Spleen (tissue), 11 donors: ENCODE data around the gene FKBP1C. TPM values are rescaled to one million over a fixed set of nuclear protein-coding genes. Genes with fewer than 3 reads are reported as not detected.

Experiments
- DNase-seq: peaks from one replicate; pipeline ENCODE4 v3.0.0-alpha.2; 2020
- H3K27ac ChIP-seq, 8 donors: fragments of 200-600 bp; sonication (generic) in 7 of 8; 1 replicate in 4 of 8; 2 replicates in 4 of 8; pipeline versions ENCODE4 v1.5.0 to v1.8.0; 2016 to 2021; ENCODE audit warnings: inconsistent platforms in 4 of 8, mild to moderate bottlenecking in 4 of 8, moderate library complexity in 1 of 8
- H3K27me3 ChIP-seq, 7 donors: fragments of 200-600 bp; sonication (generic) in 6 of 7; replicated peaks in 1 of 7; 1 replicate in 4 of 7; 2 replicates in 3 of 7; pipeline versions ENCODE4 v1.5.0 to v1.8.0; 2016 to 2021; ENCODE audit warnings: inconsistent platforms in 3 of 7, mild to moderate bottlenecking in 1 of 7
- H3K36me3 ChIP-seq, 6 donors: fragments of 200-600 bp; sonication (generic) in 5 of 6; 1 replicate in 4 of 6; 2 replicates in 2 of 6; pipeline versions ENCODE4 v1.5.0 to v1.8.0; 2016 to 2021; ENCODE audit warnings: inconsistent platforms in 2 of 6
- H3K4me1 ChIP-seq, 6 donors: fragments of 200-600 bp; sonication (generic) in 5 of 6; 1 replicate in 3 of 6; 2 replicates in 3 of 6; pipeline versions ENCODE4 v1.5.0 to v1.8.0; 2016 to 2021; ENCODE audit warnings: inconsistent platforms in 3 of 6
- H3K4me3 ChIP-seq, 8 donors: fragments of 200-600 bp; sonication (generic) in 7 of 8; 1 replicate in 4 of 8; 2 replicates in 4 of 8; pipeline versions ENCODE4 v1.5.0 to v1.8.0; 2016 to 2021; ENCODE audit warnings: inconsistent platforms in 4 of 8, mild to moderate bottlenecking in 4 of 8, moderate library complexity in 2 of 8
- H3K9me3 ChIP-seq, 8 donors: fragments of 200-600 bp; sonication (generic) in 7 of 8; 1 replicate in 4 of 8; 2 replicates in 4 of 8; pipeline versions ENCODE4 v1.5.0 to v1.8.0; 2016 to 2021; ENCODE audit warnings: inconsistent platforms in 4 of 8
- CTCF ChIP-seq, 11 experiments: fragments of 200-600 bp in 7 of 11; fragments of 450-650 bp in 4 of 11; sonication (generic) in 4 of 11; IDR thresholded peaks in 8 of 11; conservative IDR thresholded peaks in 3 of 11; 1 replicate in 7 of 11; 2 replicates in 4 of 11; pipeline versions ENCODE4 v1.4.0 to v1.8.0; 2016 to 2021; ENCODE audit warnings: antibody characterized with exemption in 11 of 11, inconsistent platforms in 4 of 11, mild to moderate bottlenecking in 1 of 11
- POLR2A ChIP-seq, 3 donors: fragments of 450-650 bp; IDR thresholded peaks; one replicate each; pipeline ENCODE4 v1.5.1; 2017; ENCODE audit warnings: antibody characterized with exemption in 3 of 3, mild to moderate bottlenecking in 1 of 3
- POLR2AphosphoS5 ChIP-seq, 3 donors: sonication (generic); formaldehyde crosslinking; IDR thresholded peaks; one replicate each; pipeline ENCODE4 v1.5.1; 2017; ENCODE audit warnings: antibody characterized with exemption in 3 of 3
- WGBS, 5 donors: extraction: QIAGEN DNeasy Blood & Tissue Kit in 3 of 5; methylation state at CpG; one replicate each; pipeline versions ENCODE4 v1.1.5 to v1.1.7; 2013 to 2018; 5-methylcytosine and 5-hydroxymethylcytosine counted together
- intact Hi-C: fragments of 100-400 bp; cut with DNase I; formaldehyde crosslinking; loops from one replicate; pipeline ENCODE4 v1.15.0; 2023; ENCODE audit warnings: low total_unique reads
- polyA plus RNA-seq, 3 donors: library from polyadenylated mRNA; stranded (reverse); fragments of 200-250 nt; gene quantifications; one replicate each; pipeline ENCODE4 v1.2.1, GENCODE V29; 2013
- total RNA-seq, 7 donors: library from RNA; depleted of rRNA in 3 of 7; stranded (reverse); fragments of >200 nt in 3 of 7; fragmentation: NEBNext Ultra II Directional in 4 of 7; extraction: Animal tissue kit (Norgen Biotek cat#: 25700) in 4 of 7; gene quantifications; one replicate each; pipeline versions ENCODE4 v1.1.0 to v1.2.1, GENCODE V29; 2016 to 2021
- donor health status: healthy with polysubstance abuse.
- donor health status: DM: no; HTN: no; CAD: no; lungs with moderate emphysema.
- donor health status: DM: no; HTN: no; CAD: no.
- donor health status: Bipolar disorder and iron deficiency.
- donor health status: healthy.
- donor health status: DM: no; HTN: no; CAD: no.
- donor health status: DM: yes; HTN: yes; CAD: no.

Gene FKBP1C
- total and polyA plus RNA-seq, 10 donors = 0.26 to 1.4 (median 0.71) TPM; not detected in 2

DNA sequence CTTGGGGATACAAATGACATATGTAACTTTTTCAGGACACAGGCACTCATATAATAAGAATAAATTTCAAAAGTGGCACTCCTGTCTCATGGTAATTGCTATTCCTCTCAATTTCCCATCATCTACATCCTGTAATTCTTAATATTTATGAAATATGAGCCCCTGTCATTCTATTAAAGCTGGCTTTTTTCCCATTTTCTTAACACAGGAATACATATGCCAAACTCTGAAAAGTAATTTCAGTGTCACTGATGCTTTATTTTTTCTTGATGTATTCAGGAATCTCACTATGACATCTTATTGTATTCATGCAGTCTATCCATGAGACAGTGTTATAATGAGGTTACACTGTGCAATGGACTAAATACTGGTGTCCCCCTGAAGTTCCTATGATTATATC is 24.3 kb upstream of the FKBP1C start:
- TF ChIP-seq CTCF (IDR thresholded peaks at IDR 0.05 in 8 of 11, conservative IDR thresholded peaks at IDR 0.05 in 3 of 11) (no peak), POLR2AphosphoS5 (IDR thresholded peaks at IDR 0.05) (no peak), POLR2A (IDR thresholded peaks at IDR 0.05) (no peak)
- no peak overlapping the region for H3K4me3 ChIP-seq
- H3K36me3 ChIP-seq = no peaks in the 10 kb centered on the region
- no peaks in the 10 kb centered on the region for H3K27me3 ChIP-seq
- H3K27ac ChIP-seq = no peak overlapping the region
- H3K4me1 ChIP-seq = no peaks in the 10 kb centered on the region
- DNase-seq = no peak
- H3K9me3 ChIP-seq = peaks cover 0 to 3% (median 0%) of the 10 kb centered on the region in 8 donors
- intact Hi-C loops = no loop called here

DNA sequence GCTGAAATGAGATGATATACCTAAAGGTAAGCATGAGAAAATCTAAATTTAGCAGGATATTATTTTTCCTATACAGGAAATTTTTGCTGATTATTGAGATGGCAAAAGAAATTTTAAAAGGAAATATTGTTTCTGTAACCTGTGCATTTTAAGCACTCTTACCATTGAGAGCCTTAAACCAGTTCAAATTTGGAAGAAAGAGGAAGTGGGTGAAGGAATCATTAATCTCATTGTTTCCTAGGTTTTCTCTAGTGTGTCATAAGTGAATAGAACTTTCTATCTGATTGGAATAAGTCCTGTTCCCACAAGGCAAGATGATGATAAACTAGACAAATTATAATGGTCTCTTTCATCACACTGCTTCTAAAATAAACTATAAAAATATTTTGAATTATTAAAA is 22.4 kb upstream of the FKBP1C start:
- Histone ChIP-seq H3K36me3 (no peaks in the 10 kb centered on the region), H3K27me3 (no peaks in the 10 kb centered on the region), H3K9me3 (peaks cover 0 to 3% (median 0%) of the 10 kb centered on the region in 8 donors), H3K4me3 (no peak overlapping the region), H3K4me1 (no peaks in the 10 kb centered on the region), H3K27ac (no peak overlapping the region)
- no peak for TF ChIP-seq CTCF (IDR thresholded peaks at IDR 0.05 in 8 of 11, conservative IDR thresholded peaks at IDR 0.05 in 3 of 11)
- no peak for TF ChIP-seq POLR2AphosphoS5 (IDR thresholded peaks at IDR 0.05)
- TF ChIP-seq POLR2A (IDR thresholded peaks at IDR 0.05) = no peak
- intact Hi-C loops = no loop called here
- DNase-seq = no peak

GRCh38 chr6:63193324-63193723 is 17.9 kb upstream of the FKBP1C start:
- no peak for DNase-seq
- Histone ChIP-seq H3K27me3 (no peaks in the 10 kb centered on the region), H3K27ac (no peak overlapping the region), H3K36me3 (no peaks in the 10 kb centered on the region), H3K4me3 (no peak overlapping the region), H3K9me3 (no peaks in the 10 kb centered on the region), H3K4me1 (no peaks in the 10 kb centered on the region)
- TF ChIP-seq CTCF (IDR thresholded peaks at IDR 0.05 in 8 of 11, conservative IDR thresholded peaks at IDR 0.05 in 3 of 11) = no peak
- intact Hi-C loops = no loop called here
- 80 to 91% (median 84%) methylated on average over 5 of the region's 5 CpGs for WGBS, 5 donors

- Histone ChIP-seq H3K4me1 (no peaks in the 10 kb centered on the region), H3K4me3 (no peak overlapping the region), H3K9me3 (peaks cover 0 to 8% (median 3%) of the 10 kb centered on the region in 8 donors), H3K27ac (no peak overlapping the region), H3K36me3 (no peaks in the 10 kb centered on the region), H3K27me3 (no peaks in the 10 kb centered on the region)
- DNase-seq = no peak
- TF ChIP-seq POLR2AphosphoS5 (IDR thresholded peaks at IDR 0.05) (no peak), CTCF (IDR thresholded peaks at IDR 0.05 in 8 of 11, conservative IDR thresholded peaks at IDR 0.05 in 3 of 11) (no peak), POLR2A (IDR thresholded peaks at IDR 0.05) (no peak)
- intact Hi-C loops = no loop called here
Observed at GRCh38 chr6:63197741-63198140, 13.5 kb upstream of the FKBP1C start.
